GM12878 (cell line): ENCODE data around the gene SYTL2. TPM values are rescaled to one million over a fixed set of nuclear protein-coding genes. Genes with fewer than 3 reads are reported as not detected.

Source experiments
- ATAC-seq: fragments of 200-7000 bp; cut with Tn5 transposase; 3 replicates; pipeline ENCODE4 v1.9.1; 2020; ENCODE audit warnings: mild to moderate bottlenecking, moderate library complexity
- BruUV-seq: library from RNA; stranded (reverse); fragments of 400-500 nt; replicated peaks from 2 replicates; lab custom pipeline; 2021; lab: Mats Ljungman, UMichigan
- CTCF ChIA-PET: fragments of 300-600 bp; sonication (Branson Sonifier 250); formaldehyde crosslinking; extraction: SDS; loops from one replicate; lab custom pipeline; 2021; ENCODE audit warnings: inconsistent platforms; lab: Yijun Ruan, JAX
- POLR2A ChIA-PET: fragments of 350-600 bp; formaldehyde crosslinking; extraction: SDS; loops from one replicate; lab custom pipeline; 2021; ENCODE audit warnings: inconsistent platforms; lab: Charles Lee
- RAD21 ChIA-PET: fragments of 300-600 bp; sonication (Branson Sonifier 250); formaldehyde crosslinking; loops from one replicate; lab custom pipeline; 2023; ENCODE audit warnings: antibody characterized with exemption; ENCODE audit not compliant: unreplicated experiment; lab: Charles Lee
- SMC1A ChIA-PET: fragments of 300-600 bp; sonication (Branson Sonifier 250); formaldehyde crosslinking; loops from one replicate; lab custom pipeline; 2023; ENCODE audit not compliant: unreplicated experiment, uncharacterized antibody; lab: Charles Lee
- DNase-seq: peaks from one replicate; pipeline ENCODE4 v3.0.0-alpha.2; 2011; ENCODE audit warnings: low read depth, low spot score
- FAIRE-seq: peaks from 3 replicates; lab custom pipeline; 2011; peaks lifted over from hg19 to GRCh38; lab: Jason Lieb, UNC
- H2AFZ ChIP-seq: 2 replicates; pipeline ENCODE4 v1.6.0; 2011; ENCODE audit warnings: low read depth, low read length, control low read depth; ENCODE audit not compliant: control insufficient read depth
- H3K27ac ChIP-seq: 2 replicates; pipeline ENCODE4 v1.5.1; 2011; ENCODE audit warnings: control low read depth; ENCODE audit not compliant: control insufficient read depth, insufficient read depth
- H3K27me3 ChIP-seq, 2 experiments: replicated peaks in 1 of 2; 2 replicates each; pipeline versions ENCODE4 v1.6.0 to v1.6.1; 2011; ENCODE audit warnings: low read length in 1 of 2; ENCODE audit not compliant: control insufficient read depth in 2 of 2, insufficient read depth in 2 of 2
- H3K36me3 ChIP-seq, 2 experiments: 2 replicates each; pipeline ENCODE4 v1.5.1; 2011; ENCODE audit warnings: low read length in 1 of 2; ENCODE audit not compliant: control insufficient read depth in 2 of 2, insufficient read depth in 2 of 2
- H3K4me1 ChIP-seq: 2 replicates; pipeline ENCODE4 v1.6.1; 2011; ENCODE audit warnings: mild to moderate bottlenecking, low read length, moderate library complexity, mixed read lengths; ENCODE audit not compliant: control insufficient read depth, insufficient read depth
- H3K4me2 ChIP-seq: 2 replicates; pipeline ENCODE4 v1.6.0; 2011; ENCODE audit warnings: control low read depth; ENCODE audit not compliant: control insufficient read depth, insufficient read depth
- H3K4me3 ChIP-seq: fragments of 200-600 bp; sonication (generic); 2 replicates; pipeline ENCODE4 v1.5.1; 2016
- H3K79me2 ChIP-seq: 2 replicates; pipeline ENCODE4 v1.6.0; 2011; ENCODE audit warnings: low read length; ENCODE audit not compliant: control insufficient read depth, insufficient read depth
- H3K9ac ChIP-seq: 2 replicates; pipeline ENCODE4 v1.8.0; 2011; ENCODE audit warnings: low read length, control low read depth, mixed read lengths; ENCODE audit not compliant: control insufficient read depth, insufficient read depth
- H3K9me3 ChIP-seq: replicated peaks from 3 replicates; pipeline ENCODE4 v1.5.1; 2011; ENCODE audit warnings: mild to moderate bottlenecking, low read length; ENCODE audit not compliant: control insufficient read depth, insufficient read depth
- H4K20me1 ChIP-seq: 2 replicates; pipeline ENCODE4 v1.6.0; 2011; ENCODE audit not compliant: control insufficient read depth, insufficient read depth
- CHD2 ChIP-seq: IDR thresholded peaks from 2 replicates; pipeline ENCODE4 v1.6.1; 2011; ENCODE audit warnings: low read depth, low read length, improper control_type of control experiment, borderline replicate concordance
- DPF2 ChIP-seq: fragments of 450-650 bp; IDR thresholded peaks from 2 replicates; pipeline ENCODE4 v1.6.1; 2017; ENCODE audit warnings: mild to moderate bottlenecking
- EGR1 ChIP-seq, 2 experiments: IDR thresholded peaks; 1 replicate in 1 of 2; 2 replicates in 1 of 2; pipeline ENCODE4 v1.6.1; 2011 to 2012; ENCODE audit warnings: low read depth in 2 of 2, low read length in 2 of 2, borderline replicate concordance in 1 of 2, mild to moderate bottlenecking in 1 of 2, moderate library complexity in 1 of 2
- NBN ChIP-seq: fragments of 450-650 bp; IDR thresholded peaks from 2 replicates; pipeline ENCODE4 v1.6.1; 2016
- SIX5 ChIP-seq: IDR thresholded peaks from 2 replicates; pipeline ENCODE4 v1.6.1; 2011; ENCODE audit warnings: mild to moderate bottlenecking, low read depth, low read length, moderate library complexity; ENCODE audit not compliant: severe bottlenecking
- WGBS: methylation state at CpG from one replicate; pipeline ENCODE4 v1.1.6; 2016; ENCODE audit warnings: low lambda C conversion rate; ENCODE audit not compliant: insufficient replicate concordance, insufficient coverage; ENCODE audit errors: missing lambda C conversion rate; 5-methylcytosine and 5-hydroxymethylcytosine counted together
- in situ Hi-C: fragments of 300-500 bp; cut with MboI; formaldehyde crosslinking; loops from 9 replicates; pipeline ENCODE4 v1.14.3; 2018; ENCODE audit warnings: mixed read lengths
- intact Hi-C: fragments of 100-400 bp; cut with micrococcal nuclease; formaldehyde crosslinking; loops from one replicate; pipeline ENCODE4 v1.14.2; 2022; ENCODE audit not compliant: unreplicated experiment
- polyA plus RNA-seq, 11 experiments: library from polyadenylated mRNA; depleted of rRNA in 4 of 11; unstranded in 6 of 11; stranded (reverse) in 5 of 11; fragments of >200 nt; fragmentation: Nextera tagmentation in 4 of 11; fragmentation: Illumina TruSeq in 1 of 11; extraction: Ambion mirVana in 4 of 11; extraction: Trizol in 1 of 11; gene quantifications; 1 replicate in 1 of 11; 2 replicates in 10 of 11; pipeline versions ENCODE4 v1.2.1 to v1.2.3, GENCODE V29; 2011 to 2016; ENCODE audit warnings: inconsistent platforms in 2 of 11, missing spikeins in 2 of 11, low read depth in 1 of 11
- total RNA-seq, 4 experiments: library from RNA; depleted of rRNA in 3 of 4; stranded (reverse); fragments of >200 nt in 3 of 4; fragmentation: Illumina TruSeq in 1 of 4; extraction: Trizol in 1 of 4; gene quantifications; 2 replicates each; pipeline versions ENCODE4 v1.2.1 to v1.2.3, GENCODE V29; 2013 to 2021
- TF ChIP-seq, protein P1 (sequence below): IDR thresholded peaks from 2 replicates; pipeline ENCODE4 v1.6.1; 2011; ENCODE audit warnings: borderline replicate concordance, low read depth, mild to moderate bottlenecking, moderate library complexity, low read length; ENCODE audit not compliant: insufficient read depth, poor library complexity, severe bottlenecking
- TF ChIP-seq, protein P2 (sequence below): IDR thresholded peaks from 2 replicates; pipeline ENCODE4 v1.6.1; 2011; ENCODE audit warnings: borderline replicate concordance, low read depth, mild to moderate bottlenecking, moderate library complexity, mixed read lengths, low read length; ENCODE audit not compliant: insufficient read depth; ENCODE audit errors: extremely low read length
- TF ChIP-seq, protein P3 (sequence below): fragments of 450-650 bp; formaldehyde crosslinking; IDR thresholded peaks from 2 replicates; pipeline ENCODE4 v1.4.0; 2020; ENCODE audit warnings: mild to moderate bottlenecking, moderate library complexity
- TF ChIP-seq, protein P4 (sequence below): fragments of 450-650 bp; IDR thresholded peaks from 2 replicates; pipeline ENCODE4 v1.6.1; 2017; ENCODE audit warnings: antibody characterized with exemption, mild to moderate bottlenecking, moderate library complexity

The SYTL2 gene
- total and polyA plus RNA-seq, 10 of the 15 experiments (the other 5 are each of a cell fraction or from before 2014, with no cell fraction given), result 0.02 to 1.4 (median 0.31) TPM; not detected in 2

DNA sequence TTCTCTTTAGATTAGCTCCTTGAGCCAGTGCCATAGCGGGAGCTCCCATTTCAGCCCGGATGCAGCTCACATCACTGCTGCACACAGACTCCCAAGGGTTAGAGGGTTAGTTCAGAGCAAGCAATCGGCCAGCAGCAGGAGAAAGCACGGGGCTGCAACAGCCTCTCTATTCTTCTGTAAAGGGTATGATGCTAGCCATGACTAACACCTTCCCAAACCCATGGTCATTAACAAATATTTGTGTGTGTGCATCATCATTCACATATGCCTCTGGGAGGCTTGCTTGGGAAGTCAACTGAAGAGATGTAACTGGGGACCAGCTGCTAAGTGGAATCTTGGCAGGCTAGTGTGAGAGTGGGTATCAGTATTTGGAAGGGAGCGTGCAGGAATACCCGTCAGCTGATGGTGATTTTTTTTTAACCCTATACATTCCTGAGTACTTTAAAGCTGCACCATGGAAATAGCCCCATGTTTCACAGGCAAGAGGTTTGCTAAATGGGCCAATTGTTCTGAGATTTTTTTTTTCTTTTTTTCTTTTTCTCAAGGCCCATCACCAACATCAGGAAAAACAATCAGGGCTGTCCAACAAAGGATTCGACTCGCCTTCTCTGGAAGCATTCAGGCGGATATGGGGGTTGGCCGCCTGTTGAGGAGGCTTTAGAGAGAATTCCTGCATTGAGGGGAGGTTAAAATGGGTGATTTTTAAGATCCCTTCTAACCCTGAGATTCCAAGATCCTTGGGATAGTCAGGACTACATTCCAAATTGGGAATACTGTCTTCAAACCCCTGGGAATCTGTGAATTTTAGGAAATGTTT is 91.7 kb downstream of the SYTL2 start (continued):
- TF ChIP-seq, protein P1, sequence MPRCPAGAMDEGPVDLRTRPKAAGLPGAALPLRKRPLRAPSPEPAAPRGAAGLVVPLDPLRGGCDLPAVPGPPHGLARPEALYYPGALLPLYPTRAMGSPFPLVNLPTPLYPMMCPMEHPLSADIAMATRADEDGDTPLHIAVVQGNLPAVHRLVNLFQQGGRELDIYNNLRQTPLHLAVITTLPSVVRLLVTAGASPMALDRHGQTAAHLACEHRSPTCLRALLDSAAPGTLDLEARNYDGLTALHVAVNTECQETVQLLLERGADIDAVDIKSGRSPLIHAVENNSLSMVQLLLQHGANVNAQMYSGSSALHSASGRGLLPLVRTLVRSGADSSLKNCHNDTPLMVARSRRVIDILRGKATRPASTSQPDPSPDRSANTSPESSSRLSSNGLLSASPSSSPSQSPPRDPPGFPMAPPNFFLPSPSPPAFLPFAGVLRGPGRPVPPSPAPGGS, result no peak
- TF ChIP-seq EGR1 (IDR thresholded peaks at IDR 0.05; ENCODE audit: borderline replicate concordance in 1 of 2, low read depth in 2 of 2, low read length in 2 of 2), result no peak
- TF ChIP-seq, protein P2, sequence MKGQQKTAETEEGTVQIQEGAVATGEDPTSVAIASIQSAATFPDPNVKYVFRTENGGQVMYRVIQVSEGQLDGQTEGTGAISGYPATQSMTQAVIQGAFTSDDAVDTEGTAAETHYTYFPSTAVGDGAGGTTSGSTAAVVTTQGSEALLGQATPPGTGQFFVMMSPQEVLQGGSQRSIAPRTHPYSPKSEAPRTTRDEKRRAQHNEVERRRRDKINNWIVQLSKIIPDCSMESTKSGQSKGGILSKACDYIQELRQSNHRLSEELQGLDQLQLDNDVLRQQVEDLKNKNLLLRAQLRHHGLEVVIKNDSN, result no peak

DNA sequence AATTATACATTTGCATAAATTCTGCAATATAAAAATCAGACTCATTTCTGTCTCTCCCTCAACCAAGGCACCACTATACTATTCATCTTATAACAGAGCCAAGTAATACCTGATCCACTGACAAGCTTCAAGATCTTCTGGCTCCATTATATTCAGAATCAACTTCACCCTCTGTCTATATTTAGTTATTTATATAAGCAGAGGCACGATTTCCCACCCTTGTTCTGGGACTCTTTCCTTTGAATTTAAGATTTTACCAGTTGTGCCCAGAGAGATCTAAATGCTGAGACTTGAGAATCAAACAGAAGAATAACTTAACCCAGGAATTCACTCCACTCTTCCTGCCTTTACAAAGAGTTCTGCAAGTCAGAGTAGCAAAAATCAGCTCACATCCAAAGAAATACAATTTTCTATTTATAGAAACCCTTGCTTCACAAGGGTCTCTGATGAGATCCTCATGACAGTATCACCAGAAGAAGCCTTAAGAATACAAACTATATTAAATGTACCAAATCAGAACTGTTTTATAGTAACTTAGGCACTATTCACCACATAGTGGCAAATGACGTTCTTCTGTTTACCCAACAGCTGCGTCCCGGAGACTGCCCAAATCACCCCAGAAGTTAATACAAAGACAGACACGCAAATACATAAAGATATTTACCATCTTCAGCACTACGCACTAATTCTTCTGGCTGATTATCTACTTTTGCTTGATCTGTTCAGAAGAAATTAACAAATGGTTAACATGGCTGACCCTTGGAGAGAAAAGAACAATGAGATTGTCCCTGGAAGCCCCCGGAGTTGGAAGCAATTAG is 92.6 kb downstream of the SYTL2 start:
- Histone ChIP-seq H3K9ac (no peak overlapping the region), H3K4me3 (no peak overlapping the region), H4K20me1 (no peaks in the 10 kb centered on the region), H3K4me1 (no peaks in the 10 kb centered on the region), H2AFZ (no peak overlapping the region), H3K9me3 (no peaks in the 10 kb centered on the region), H3K79me2 (no peaks in the 10 kb centered on the region), H3K27me3 (no peaks in the 10 kb centered on the region; a peak in 1 of 4 replicates), H3K36me3 (no peaks in the 10 kb centered on the region), H3K27ac (no peak overlapping the region), H3K4me2 (no peak overlapping the region)
- ChIA-PET SMC1A (interaction anchor here (0.8 to 1.3 kb wide), 3 partner anchors 8 to 55 kb away, joined by 3 to 5 read pairs (median 3); no protein-coding TSS in a partner anchor), RAD21 (no interaction called here), POLR2A (interaction anchor here (0.5 kb wide), 1 partner anchor 49 kb away, joined by 7 read pairs; no protein-coding TSS in a partner anchor), CTCF (no interaction called here)
- ATAC-seq, result no peak
- intact Hi-C loops (no loop called here), in situ Hi-C loops (no loop called here)
- no TSS peak for BruUV-seq
- DNase-seq, result no peak
- WGBS, result 54% methylated on average over 7 of the region's 7 CpGs
- no peak for FAIRE-seq
- TF ChIP-seq SIX5 (no peak), NBN (no peak), CHD2 (no peak), EGR1 (IDR thresholded peaks at IDR 0.05; ENCODE audit: borderline replicate concordance in 1 of 2, low read depth in 2 of 2, low read length in 2 of 2) (no peak), DPF2 (no peak)
- TF ChIP-seq, protein P3, sequence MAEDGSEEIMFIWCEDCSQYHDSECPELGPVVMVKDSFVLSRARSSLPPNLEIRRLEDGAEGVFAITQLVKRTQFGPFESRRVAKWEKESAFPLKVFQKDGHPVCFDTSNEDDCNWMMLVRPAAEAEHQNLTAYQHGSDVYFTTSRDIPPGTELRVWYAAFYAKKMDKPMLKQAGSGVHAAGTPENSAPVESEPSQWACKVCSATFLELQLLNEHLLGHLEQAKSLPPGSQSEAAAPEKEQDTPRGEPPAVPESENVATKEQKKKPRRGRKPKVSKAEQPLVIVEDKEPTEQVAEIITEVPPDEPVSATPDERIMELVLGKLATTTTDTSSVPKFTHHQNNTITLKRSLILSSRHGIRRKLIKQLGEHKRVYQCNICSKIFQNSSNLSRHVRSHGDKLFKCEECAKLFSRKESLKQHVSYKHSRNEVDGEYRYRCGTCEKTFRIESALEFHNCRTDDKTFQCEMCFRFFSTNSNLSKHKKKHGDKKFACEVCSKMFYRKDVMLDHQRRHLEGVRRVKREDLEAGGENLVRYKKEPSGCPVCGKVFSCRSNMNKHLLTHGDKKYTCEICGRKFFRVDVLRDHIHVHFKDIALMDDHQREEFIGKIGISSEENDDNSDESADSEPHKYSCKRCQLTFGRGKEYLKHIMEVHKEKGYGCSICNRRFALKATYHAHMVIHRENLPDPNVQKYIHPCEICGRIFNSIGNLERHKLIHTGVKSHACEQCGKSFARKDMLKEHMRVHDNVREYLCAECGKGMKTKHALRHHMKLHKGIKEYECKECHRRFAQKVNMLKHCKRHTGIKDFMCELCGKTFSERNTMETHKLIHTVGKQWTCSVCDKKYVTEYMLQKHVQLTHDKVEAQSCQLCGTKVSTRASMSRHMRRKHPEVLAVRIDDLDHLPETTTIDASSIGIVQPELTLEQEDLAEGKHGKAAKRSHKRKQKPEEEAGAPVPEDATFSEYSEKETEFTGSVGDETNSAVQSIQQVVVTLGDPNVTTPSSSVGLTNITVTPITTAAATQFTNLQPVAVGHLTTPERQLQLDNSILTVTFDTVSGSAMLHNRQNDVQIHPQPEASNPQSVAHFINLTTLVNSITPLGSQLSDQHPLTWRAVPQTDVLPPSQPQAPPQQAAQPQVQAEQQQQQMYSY (CRISPR knock-in tag), result no peak
- TF ChIP-seq, protein P4, sequence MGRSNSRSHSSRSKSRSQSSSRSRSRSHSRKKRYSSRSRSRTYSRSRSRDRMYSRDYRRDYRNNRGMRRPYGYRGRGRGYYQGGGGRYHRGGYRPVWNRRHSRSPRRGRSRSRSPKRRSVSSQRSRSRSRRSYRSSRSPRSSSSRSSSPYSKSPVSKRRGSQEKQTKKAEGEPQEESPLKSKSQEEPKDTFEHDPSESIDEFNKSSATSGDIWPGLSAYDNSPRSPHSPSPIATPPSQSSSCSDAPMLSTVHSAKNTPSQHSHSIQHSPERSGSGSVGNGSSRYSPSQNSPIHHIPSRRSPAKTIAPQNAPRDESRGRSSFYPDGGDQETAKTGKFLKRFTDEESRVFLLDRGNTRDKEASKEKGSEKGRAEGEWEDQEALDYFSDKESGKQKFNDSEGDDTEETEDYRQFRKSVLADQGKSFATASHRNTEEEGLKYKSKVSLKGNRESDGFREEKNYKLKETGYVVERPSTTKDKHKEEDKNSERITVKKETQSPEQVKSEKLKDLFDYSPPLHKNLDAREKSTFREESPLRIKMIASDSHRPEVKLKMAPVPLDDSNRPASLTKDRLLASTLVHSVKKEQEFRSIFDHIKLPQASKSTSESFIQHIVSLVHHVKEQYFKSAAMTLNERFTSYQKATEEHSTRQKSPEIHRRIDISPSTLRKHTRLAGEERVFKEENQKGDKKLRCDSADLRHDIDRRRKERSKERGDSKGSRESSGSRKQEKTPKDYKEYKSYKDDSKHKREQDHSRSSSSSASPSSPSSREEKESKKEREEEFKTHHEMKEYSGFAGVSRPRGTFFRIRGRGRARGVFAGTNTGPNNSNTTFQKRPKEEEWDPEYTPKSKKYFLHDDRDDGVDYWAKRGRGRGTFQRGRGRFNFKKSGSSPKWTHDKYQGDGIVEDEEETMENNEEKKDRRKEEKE, result no peak
